Testis (tissue), 3 donors: ENCODE measurements around the gene TAS2R46. TPM values are rescaled to one million over a fixed set of nuclear protein-coding genes. Genes with fewer than 3 reads are reported as not detected.
"Not testable (repeated sequence)": the region's sequence is repeated elsewhere in the genome, so short reads cannot be mapped to it uniquely, and the experiment has no call there.

Experiments used
- DNase-seq: peaks from one replicate; pipeline ENCODE4 v3.0.0-alpha.2; 2019
- H3K27ac ChIP-seq, 2 donors: fragments of 200-600 bp; sonication (generic); one replicate each; pipeline ENCODE4 v1.5.1; 2019
- H3K27me3 ChIP-seq: fragments of 200-600 bp; sonication (generic); one replicate; pipeline ENCODE4 v1.5.1; 2019
- H3K36me3 ChIP-seq: fragments of 200-600 bp; sonication (generic); one replicate; pipeline ENCODE4 v1.5.1; 2017; ENCODE audit warnings: low read depth; ENCODE audit errors: missing control alignments
- H3K4me1 ChIP-seq: fragments of 200-600 bp; sonication (generic); one replicate; pipeline ENCODE4 v1.5.1; 2019
- H3K4me3 ChIP-seq, 2 donors: fragments of 200-600 bp; sonication (generic); one replicate each; pipeline ENCODE4 v1.5.1; 2017 to 2019
- H3K9me3 ChIP-seq: fragments of 200-600 bp; sonication (generic); one replicate; pipeline ENCODE4 v1.5.1; 2017
- POLR2A ChIP-seq: fragments of 450-650 bp; IDR thresholded peaks from one replicate; pipeline ENCODE4 v1.6.1; 2017; ENCODE audit warnings: antibody characterized with exemption, mild to moderate bottlenecking, moderate library complexity
- WGBS, 2 donors: methylation state at CpG; one replicate each; pipeline ENCODE4 v1.1.5; 2018; 5-methylcytosine and 5-hydroxymethylcytosine counted together
- intact Hi-C: fragments of 100-400 bp; cut with DNase I; formaldehyde crosslinking; loops from one replicate; pipeline ENCODE4 v1.15.1; 2023; ENCODE audit warnings: low total_unique reads
- polyA plus RNA-seq: library from polyadenylated mRNA; stranded (reverse); fragments of 350-450 nt; fragmentation: Illumina TruSeq; extraction: RNeasy Lipid Tissue Mini Kit (QIAGEN cat#74804); gene quantifications from one replicate; pipeline ENCODE4 v1.2.3, GENCODE V29; 2014; ENCODE audit warnings: low read depth, low replicate concordance; ENCODE audit not compliant: insufficient read depth
- total RNA-seq, 2 donors: library from RNA; depleted of rRNA; stranded (reverse); fragments of >200 nt; gene quantifications; one replicate each; pipeline ENCODE4 v1.2.3, GENCODE V29; 2016
- TF ChIP-seq, protein P1 (sequence below), 3 experiments: fragments of 450-650 bp in 2 of 3; fragments of 200-600 bp in 1 of 3; sonication (generic) in 1 of 3; IDR thresholded peaks; one replicate each; pipeline ENCODE4 v1.5.1; 2016 to 2019; ENCODE audit warnings: antibody characterized with exemption in 3 of 3, mild to moderate bottlenecking in 2 of 3, moderate library complexity in 1 of 3

TAS2R46 gene
- total and polyA plus RNA-seq, 3 donors from 2014 or later: 3.2 to 5.4 TPM; not detected in 1

- Histone ChIP-seq H3K9me3 (no peaks in the 10 kb centered on the region), H3K36me3 (no peaks in the 10 kb centered on the region), H3K4me1 (no peaks in the 10 kb centered on the region), H3K4me3 (no peak overlapping the region), H3K27ac (no peak overlapping the region), H3K27me3 (no peaks in the 10 kb centered on the region)
- no peak for DNase-seq
- no peak for TF ChIP-seq POLR2A
- TF ChIP-seq, protein P1, sequence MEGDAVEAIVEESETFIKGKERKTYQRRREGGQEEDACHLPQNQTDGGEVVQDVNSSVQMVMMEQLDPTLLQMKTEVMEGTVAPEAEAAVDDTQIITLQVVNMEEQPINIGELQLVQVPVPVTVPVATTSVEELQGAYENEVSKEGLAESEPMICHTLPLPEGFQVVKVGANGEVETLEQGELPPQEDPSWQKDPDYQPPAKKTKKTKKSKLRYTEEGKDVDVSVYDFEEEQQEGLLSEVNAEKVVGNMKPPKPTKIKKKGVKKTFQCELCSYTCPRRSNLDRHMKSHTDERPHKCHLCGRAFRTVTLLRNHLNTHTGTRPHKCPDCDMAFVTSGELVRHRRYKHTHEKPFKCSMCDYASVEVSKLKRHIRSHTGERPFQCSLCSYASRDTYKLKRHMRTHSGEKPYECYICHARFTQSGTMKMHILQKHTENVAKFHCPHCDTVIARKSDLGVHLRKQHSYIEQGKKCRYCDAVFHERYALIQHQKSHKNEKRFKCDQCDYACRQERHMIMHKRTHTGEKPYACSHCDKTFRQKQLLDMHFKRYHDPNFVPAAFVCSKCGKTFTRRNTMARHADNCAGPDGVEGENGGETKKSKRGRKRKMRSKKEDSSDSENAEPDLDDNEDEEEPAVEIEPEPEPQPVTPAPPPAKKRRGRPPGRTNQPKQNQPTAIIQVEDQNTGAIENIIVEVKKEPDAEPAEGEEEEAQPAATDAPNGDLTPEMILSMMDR (IDR thresholded peaks at IDR 0.05): no peak
- intact Hi-C loops: no loop called here
These were observed 2.3 kb downstream of the TAS2R46 start for GRCh38 chr12:11059784-11060183.

- H3K9me3 ChIP-seq: no peaks in the 10 kb centered on the region
- no peak for TF ChIP-seq POLR2A
- TF ChIP-seq, protein P1 (IDR thresholded peaks at IDR 0.05): no peak
- H3K27me3 ChIP-seq: no peaks in the 10 kb centered on the region
- no peak for DNase-seq
- no peaks in the 10 kb centered on the region for H3K4me1 ChIP-seq
- no peak overlapping the region for H3K4me3 ChIP-seq
- intact Hi-C loops: no loop called here
- WGBS, 2 donors: 89 to 96% methylated on average over 3 of the region's 3 CpGs
- H3K36me3 ChIP-seq: no peaks in the 10 kb centered on the region
- H3K27ac ChIP-seq: no peak overlapping the region
These were observed 3.1 kb downstream of the TAS2R46 start for GRCh38 chr12:11059041-11059440.

GRCh38 chr12:11055306-11055705, 6.8 kb downstream of the TAS2R46 start:
- Histone ChIP-seq H3K4me3 (no peak overlapping the region), H3K36me3 (no peaks in the 10 kb centered on the region), H3K27me3 (no peaks in the 10 kb centered on the region), H3K27ac (no peak overlapping the region), H3K9me3 (no peaks in the 10 kb centered on the region), H3K4me1 (no peaks in the 10 kb centered on the region)
- TF ChIP-seq, protein P1 (IDR thresholded peaks at IDR 0.05): no peak
- TF ChIP-seq POLR2A: no peak
- DNase-seq: no peak
- WGBS, 2 donors: 42 to 62% methylated on average over 2 of the region's 2 CpGs
- intact Hi-C loops: no loop called here

- H3K9me3 ChIP-seq, H3K27ac ChIP-seq, intact Hi-C loops, H3K4me1 ChIP-seq, H3K4me3 ChIP-seq, H3K27me3 ChIP-seq, DNase-seq, H3K36me3 ChIP-seq: not testable (repeated sequence)
- 94 to 96% methylated on average over 7 of the region's 7 CpGs for WGBS, 2 donors
These were observed 12.1 kb downstream of the TAS2R46 start for GRCh38 chr12:11049806-11050531.

DNA sequence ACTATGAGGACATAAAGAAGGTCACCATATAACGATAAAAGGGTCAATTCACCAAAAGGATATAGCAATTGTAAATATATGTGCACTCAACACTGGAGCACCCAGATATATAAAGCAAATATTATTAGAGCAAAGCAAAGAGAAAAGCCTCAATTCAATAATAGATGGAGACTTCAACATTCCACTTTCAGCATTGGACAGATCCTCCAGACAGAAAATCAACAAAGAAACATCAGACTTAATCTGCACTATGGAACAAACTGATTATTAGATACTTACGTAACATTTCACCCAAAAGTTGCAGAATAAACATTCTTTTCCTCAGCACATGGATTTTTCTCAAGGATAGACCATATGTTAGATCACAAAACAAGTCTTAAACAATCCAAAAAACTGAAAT, 20.7 kb downstream of the TAS2R46 start:
- H3K36me3 ChIP-seq, H3K4me3 ChIP-seq, intact Hi-C loops, H3K27me3 ChIP-seq, H3K4me1 ChIP-seq, H3K27ac ChIP-seq, H3K9me3 ChIP-seq, DNase-seq: not testable (repeated sequence)
- WGBS, 2 donors: 54 to 81% methylated on average over 2 of the region's 2 CpGs

DNA sequence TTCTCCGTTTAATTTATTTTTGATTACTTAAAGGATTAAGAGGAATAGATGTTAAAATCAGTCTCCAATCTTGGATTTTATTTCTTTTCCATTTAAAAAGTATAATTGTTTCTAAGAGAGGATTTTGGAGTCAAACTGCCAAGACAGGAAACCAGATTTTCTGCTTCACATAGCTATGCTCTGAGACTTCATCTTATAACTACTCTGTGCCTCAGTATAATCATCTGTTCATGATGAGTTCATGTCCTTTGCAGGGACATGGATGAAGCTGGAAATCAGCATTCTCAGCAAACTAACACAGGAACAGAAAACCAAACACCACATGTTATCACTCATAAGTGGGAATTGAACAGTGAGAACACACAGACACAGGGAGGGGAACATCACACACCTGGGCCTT, 21.9 kb downstream of the TAS2R46 start:
- intact Hi-C loops: no loop called here
- Histone ChIP-seq H3K9me3 (no peaks in the 10 kb centered on the region), H3K27ac (no peak overlapping the region), H3K36me3 (no peaks in the 10 kb centered on the region), H3K4me1 (no peaks in the 10 kb centered on the region), H3K27me3 (no peaks in the 10 kb centered on the region), H3K4me3 (no peak overlapping the region)
- WGBS, 2 donors: 86% methylated on average over 1 of the region's 1 CpG
- TF ChIP-seq, protein P1 (IDR thresholded peaks at IDR 0.05): no peak
- no peak for TF ChIP-seq POLR2A
- DNase-seq: no peak
